GM19467 (cell line): Measurements from ENCODE around the gene USP5.

Experiments
- ATAC-seq: cut with Tn5 transposase; IDR thresholded peaks from one replicate; pipeline ENCODE4 v1.9.1; 2021; ENCODE audit warnings: mild to moderate bottlenecking, moderate library complexity; ENCODE audit not compliant: unreplicated experiment

The USP5 gene

GRCh38 chr12:6851921-6852650 is at the start of gene USP5:
USP5 (plus strand) TSS chr12:6852150; CDS start chr12:6852180, 30 bp downstream.
- ATAC-seq: peak; percentile 77

GRCh38 chr12:6807170-6807569 is 44.8 kb upstream of the USP5 start:
- no peak for ATAC-seq

GRCh38 chr12:6809056-6809455 is 42.9 kb upstream of the USP5 start:
- no peak for ATAC-seq

- no peak for ATAC-seq
These were observed 41.2 kb upstream of the USP5 start for GRCh38 chr12:6810758-6811157.

GRCh38 chr12:6813363-6813762 is 38.6 kb upstream of the USP5 start:
- no peak for ATAC-seq

- no peak for ATAC-seq
These were observed 35.4 kb upstream of the USP5 start for GRCh38 chr12:6816598-6816997.

- no peak for ATAC-seq
These were observed 34.9 kb upstream of the USP5 start for GRCh38 chr12:6817098-6817497.

- ATAC-seq: no peak
These were observed 34.2 kb upstream of the USP5 start for GRCh38 chr12:6817662-6818157.

GRCh38 chr12:6818222-6818621 is 33.7 kb upstream of the USP5 start:
- ATAC-seq: no peak

- ATAC-seq: no peak
These were observed 33.3 kb upstream of the USP5 start for GRCh38 chr12:6818645-6819044.

GRCh38 chr12:6819106-6820030 is 32.6 kb upstream of the USP5 start:
- ATAC-seq: no peak

GRCh38 chr12:6820166-6820565 is 31.8 kb upstream of the USP5 start:
- ATAC-seq: no peak

- ATAC-seq: no peak
These were observed 30.1 kb upstream of the USP5 start, which contains the start of gene GPR162 for GRCh38 chr12:6821591-6822425. GPR162 (plus strand) TSS chr12:6821821; CDS start chr12:6823899, 2,078 bp downstream.

- no peak for ATAC-seq
These were observed 29.4 kb upstream of the USP5 start for GRCh38 chr12:6822426-6823135.

- no peak for ATAC-seq
These were observed 28.5 kb upstream of the USP5 start for GRCh38 chr12:6823182-6824084.

GRCh38 chr12:6824085-6824775 is 27.7 kb upstream of the USP5 start:
- ATAC-seq: no peak

- ATAC-seq: no peak
These were observed 27.0 kb upstream of the USP5 start for GRCh38 chr12:6824901-6825381.

- ATAC-seq: no peak
These were observed 26.4 kb upstream of the USP5 start for GRCh38 chr12:6825398-6826124.
